PFSK-1 (cell line): ENCODE data around the gene DNAH6.

Source experiments
- FOXP2 ChIP-seq: optimal IDR thresholded peaks from 2 replicates; pipeline ENCODE3; 2011; ENCODE audit warnings: borderline replicate concordance, control low read depth, inconsistent platforms; ENCODE audit not compliant: insufficient read depth; ENCODE audit errors: extremely low read length, extremely low read depth
- POLR2AphosphoS5 ChIP-seq: IDR thresholded peaks from 2 replicates; pipeline ENCODE4 v1.6.1; 2012; ENCODE audit warnings: low read depth, mild to moderate bottlenecking, control low read depth, low read length, moderate library complexity
- REST ChIP-seq, 2 experiments: IDR thresholded peaks; 2 replicates each; pipeline versions ENCODE4 v1.6.1 to v1.8.0; 2011 to 2012; ENCODE audit warnings: low read depth in 2 of 2, low read length in 2 of 2, control low read depth in 1 of 2, inconsistent platforms in 1 of 2, mild to moderate bottlenecking in 1 of 2, moderate library complexity in 1 of 2; ENCODE audit not compliant: insufficient read depth in 1 of 2
- SIN3A ChIP-seq: IDR thresholded peaks from 2 replicates; pipeline ENCODE4 v1.6.1; 2012; ENCODE audit warnings: mild to moderate bottlenecking, low read length, moderate library complexity, borderline replicate concordance; ENCODE audit not compliant: insufficient read depth
- TAF1 ChIP-seq: IDR thresholded peaks from 2 replicates; pipeline ENCODE4 v1.6.1; 2012; ENCODE audit warnings: low read length, control low read depth, borderline replicate concordance; ENCODE audit not compliant: insufficient read depth

The DNAH6 gene

GRCh38 chr2:84639751-84640150, 123.5 kb downstream of the DNAH6 start:
- no peak for TF ChIP-seq REST (IDR thresholded peaks at IDR 0.05; ENCODE audit: insufficient read depth in 1 of 2, low read depth in 2 of 2, low read length in 2 of 2)
- no peak for TF ChIP-seq POLR2AphosphoS5
- no peak for TF ChIP-seq TAF1
- no peak for TF ChIP-seq SIN3A
- TF ChIP-seq FOXP2, result no peak

- TF ChIP-seq POLR2AphosphoS5, result no peak
- TF ChIP-seq TAF1, result no peak
- TF ChIP-seq SIN3A, result no peak
- TF ChIP-seq REST (IDR thresholded peaks at IDR 0.05; ENCODE audit: insufficient read depth in 1 of 2, low read depth in 2 of 2, low read length in 2 of 2), result no peak
- TF ChIP-seq FOXP2, result no peak
These were observed 124.1 kb downstream of the DNAH6 start for GRCh38 chr2:84640411-84640810.

- no peak for TF ChIP-seq SIN3A
- TF ChIP-seq FOXP2, result no peak
- TF ChIP-seq POLR2AphosphoS5, result no peak
- TF ChIP-seq REST (IDR thresholded peaks at IDR 0.05; ENCODE audit: insufficient read depth in 1 of 2, low read depth in 2 of 2, low read length in 2 of 2), result no peak
- TF ChIP-seq TAF1, result no peak
These were observed 124.7 kb downstream of the DNAH6 start for GRCh38 chr2:84641021-84641420.

GRCh38 chr2:84643991-84644390, 127.7 kb downstream of the DNAH6 start:
- TF ChIP-seq TAF1, result no peak
- no peak for TF ChIP-seq POLR2AphosphoS5
- no peak for TF ChIP-seq REST (IDR thresholded peaks at IDR 0.05; ENCODE audit: insufficient read depth in 1 of 2, low read depth in 2 of 2, low read length in 2 of 2)
- no peak for TF ChIP-seq SIN3A

- no peak for TF ChIP-seq TAF1
- TF ChIP-seq POLR2AphosphoS5, result no peak
- TF ChIP-seq FOXP2, result no peak
- TF ChIP-seq SIN3A, result no peak
- TF ChIP-seq REST (IDR thresholded peaks at IDR 0.05; ENCODE audit: insufficient read depth in 1 of 2, low read depth in 2 of 2, low read length in 2 of 2), result no peak
These were observed 130.2 kb downstream of the DNAH6 start for GRCh38 chr2:84646514-84646913.
